Neutrophil (primary cell): Measurements from ENCODE around the gene FABP3.

Source experiments
- H3K27ac ChIP-seq: fragments of 200-600 bp; sonication (generic); 2 replicates; pipeline ENCODE4 v1.5.1; 2016; ENCODE audit warnings: mild to moderate bottlenecking, moderate library complexity
- H3K27me3 ChIP-seq: fragments of 200-600 bp; sonication (generic); 2 replicates; pipeline ENCODE4 v1.6.0; 2016; ENCODE audit warnings: mild to moderate bottlenecking
- H3K36me3 ChIP-seq: fragments of 200-600 bp; sonication (generic); 2 replicates; pipeline ENCODE4 v1.5.1; 2017
- H3K4me1 ChIP-seq, 2 experiments: fragments of 200-600 bp in 1 of 2; sonication (generic) in 1 of 2; 1 replicate in 1 of 2; 2 replicates in 1 of 2; pipeline versions ENCODE4 v1.5.1 to v1.6.1; 2013 to 2016; ENCODE audit warnings: low read depth in 1 of 2, low read length in 1 of 2, mild to moderate bottlenecking in 1 of 2, moderate library complexity in 1 of 2; ENCODE audit not compliant: control insufficient read depth in 1 of 2, insufficient read depth in 1 of 2
- H3K4me3 ChIP-seq, 2 experiments: fragments of 200-600 bp in 1 of 2; sonication (generic) in 1 of 2; 1 replicate in 1 of 2; 2 replicates in 1 of 2; pipeline ENCODE4 v1.5.1; 2013 to 2016; ENCODE audit warnings: low read depth in 1 of 2, low read length in 1 of 2, mild to moderate bottlenecking in 1 of 2, moderate library complexity in 1 of 2
- H3K9me3 ChIP-seq: fragments of 200-600 bp; sonication (generic); 2 replicates; pipeline ENCODE4 v1.5.1; 2016
- CTCF ChIP-seq: fragments of 200-600 bp; sonication (generic); IDR thresholded peaks from 2 replicates; pipeline ENCODE4 v1.5.1; 2016; ENCODE audit warnings: antibody characterized with exemption

FABP3 gene

DNA sequence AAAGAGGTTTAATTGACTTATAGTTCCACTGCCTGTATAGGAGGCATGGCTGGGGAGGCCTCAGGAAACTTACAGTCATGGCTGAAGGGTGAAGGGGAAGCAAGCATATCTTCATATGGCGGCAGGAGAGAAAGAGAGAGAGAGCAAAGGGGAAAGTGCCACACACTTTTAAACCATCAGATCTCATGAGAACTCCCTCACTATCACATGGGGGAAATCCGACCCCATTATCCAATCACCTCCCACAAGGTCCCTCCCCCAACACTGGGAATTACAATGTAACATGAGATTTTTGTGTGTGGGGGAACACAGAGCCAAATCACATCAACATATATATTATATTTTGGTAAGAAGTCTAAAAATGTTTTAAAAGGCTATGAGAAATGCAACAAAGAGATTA lies 27.2 kb downstream of the FABP3 start:
- H3K27ac ChIP-seq = no peak overlapping the region
- peaks cover 74% of the 10 kb centered on the region for H3K36me3 ChIP-seq
- H3K4me3 ChIP-seq = no peak overlapping the region
- no peaks in the 10 kb centered on the region for H3K4me1 ChIP-seq
- H3K27me3 ChIP-seq = no peaks in the 10 kb centered on the region
- TF ChIP-seq CTCF = no peak
- no peaks in the 10 kb centered on the region for H3K9me3 ChIP-seq

GRCh38 chr1:31344503-31344902 lies 28.4 kb downstream of the FABP3 start:
- H3K4me1 ChIP-seq = no peaks in the 10 kb centered on the region
- H3K36me3 ChIP-seq = peaks cover 69% of the 10 kb centered on the region
- no peak overlapping the region for H3K4me3 ChIP-seq
- no peak overlapping the region for H3K27ac ChIP-seq
- H3K9me3 ChIP-seq = no peaks in the 10 kb centered on the region
- no peaks in the 10 kb centered on the region for H3K27me3 ChIP-seq
- no peak for TF ChIP-seq CTCF

- Histone ChIP-seq H3K27ac (no peak overlapping the region), H3K9me3 (no peaks in the 10 kb centered on the region), H3K4me3 (no peak overlapping the region), H3K36me3 (peaks cover 34% of the 10 kb centered on the region), H3K4me1 (no peaks in the 10 kb centered on the region), H3K27me3 (no peaks in the 10 kb centered on the region)
- no peak for TF ChIP-seq CTCF
Measured at GRCh38 chr1:31336687-31337467, 36.0 kb downstream of the FABP3 start.

- H3K27ac ChIP-seq = no peak overlapping the region
- H3K9me3 ChIP-seq = no peaks in the 10 kb centered on the region
- peaks cover 25% of the 10 kb centered on the region for H3K36me3 ChIP-seq
- H3K4me1 ChIP-seq = no peaks in the 10 kb centered on the region
- no peak overlapping the region for H3K4me3 ChIP-seq
- TF ChIP-seq CTCF = no peak
- no peaks in the 10 kb centered on the region for H3K27me3 ChIP-seq
Measured at GRCh38 chr1:31335007-31335406, 37.9 kb downstream of the FABP3 start.

DNA sequence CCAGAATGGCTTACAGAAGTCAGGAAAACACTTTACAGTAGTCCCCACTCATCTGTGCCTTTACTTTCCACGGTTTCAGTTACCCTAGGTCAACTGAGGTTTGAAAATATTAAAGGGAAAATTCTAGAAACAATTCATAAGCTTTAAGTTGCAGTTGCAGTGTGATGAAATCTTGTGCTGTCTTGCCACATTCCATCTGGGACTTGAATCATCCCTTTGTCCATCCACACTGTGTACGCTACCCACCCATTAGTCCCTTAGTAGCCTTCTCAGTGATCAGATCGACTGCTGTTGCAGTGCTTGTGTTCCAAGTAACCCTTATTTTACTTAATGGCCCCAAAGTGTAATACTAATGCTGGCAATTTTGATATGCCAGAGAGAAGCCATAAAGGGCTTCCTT lies 45.5 kb downstream of the FABP3 start:
- Histone ChIP-seq H3K9me3 (no peaks in the 10 kb centered on the region), H3K27ac (no peak overlapping the region), H3K27me3 (no peaks in the 10 kb centered on the region), H3K4me3 (no peak overlapping the region), H3K4me1 (no peaks in the 10 kb centered on the region), H3K36me3 (peaks cover 20% of the 10 kb centered on the region)
- no peak for TF ChIP-seq CTCF
